NT2/D1 (cell line): ENCODE results near the gene FAAH.
"Not testable (repeated sequence)": the region's sequence is repeated elsewhere in the genome, so short reads cannot be mapped to it uniquely, and the experiment has no call there.

ENCODE experiments used
- DNase-seq: peaks from one replicate; pipeline ENCODE4 v3.0.0-alpha.2; 2011; ENCODE audit warnings: low read depth, low spot score
- H3K27me3 ChIP-seq: 2 replicates; pipeline ENCODE4 v1.6.0; 2011; ENCODE audit warnings: mild to moderate bottlenecking; ENCODE audit not compliant: insufficient read length, insufficient read depth
- H3K36me3 ChIP-seq: 2 replicates; pipeline ENCODE4 v1.6.1; 2011; ENCODE audit warnings: mild to moderate bottlenecking, low read length, mixed read lengths; ENCODE audit not compliant: insufficient read depth, insufficient read length
- H3K4me1 ChIP-seq: 2 replicates; pipeline ENCODE4 v1.5.1; 2011; ENCODE audit not compliant: insufficient read depth, insufficient read length
- H3K4me3 ChIP-seq: 2 replicates; pipeline ENCODE4 v1.5.1; 2011; ENCODE audit warnings: low read depth; ENCODE audit not compliant: insufficient read length
- H3K9ac ChIP-seq: 2 replicates; pipeline ENCODE4 v1.6.0; 2011; ENCODE audit warnings: low read depth; ENCODE audit not compliant: insufficient read length
- H3K9me3 ChIP-seq: 2 replicates; pipeline ENCODE4 v1.5.1; 2011; ENCODE audit warnings: mild to moderate bottlenecking, low read length; ENCODE audit not compliant: insufficient read depth
- SUZ12 ChIP-seq: IDR thresholded peaks from 2 replicates; pipeline ENCODE4 v1.6.1; 2011; ENCODE audit not compliant: insufficient read length, insufficient read depth; ENCODE audit errors: extremely low read depth
- YY1 ChIP-seq: IDR thresholded peaks from 2 replicates; pipeline ENCODE4 v1.6.1; 2011; ENCODE audit not compliant: insufficient read length, insufficient read depth
- ZNF274 ChIP-seq: IDR thresholded peaks from 2 replicates; pipeline ENCODE4 v1.6.1; 2011; ENCODE audit warnings: mild to moderate bottlenecking, low read depth, low read length

FAAH gene

DNA sequence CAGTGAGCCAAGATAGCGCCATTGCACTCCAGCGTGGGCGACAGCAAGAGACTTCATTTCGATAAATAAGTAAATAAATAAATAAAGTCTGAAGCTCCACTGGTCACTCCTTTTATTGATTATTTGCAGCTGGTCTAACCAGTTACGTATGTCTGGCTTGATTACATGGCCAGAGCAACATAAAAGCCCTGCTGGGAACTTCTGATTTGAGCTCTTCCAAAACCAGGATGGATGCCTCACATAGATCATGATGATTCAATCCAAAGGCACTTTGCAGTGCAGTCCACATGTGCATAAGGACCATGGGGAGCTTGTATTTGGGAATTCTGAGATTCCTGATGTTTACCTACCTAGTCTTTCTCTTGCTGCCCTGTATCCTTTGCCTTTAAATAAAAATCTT lies 29.5 kb upstream of the FAAH start:
- no peak for DNase-seq
- peaks cover 71% of the 10 kb centered on the region for H3K36me3 ChIP-seq

DNA sequence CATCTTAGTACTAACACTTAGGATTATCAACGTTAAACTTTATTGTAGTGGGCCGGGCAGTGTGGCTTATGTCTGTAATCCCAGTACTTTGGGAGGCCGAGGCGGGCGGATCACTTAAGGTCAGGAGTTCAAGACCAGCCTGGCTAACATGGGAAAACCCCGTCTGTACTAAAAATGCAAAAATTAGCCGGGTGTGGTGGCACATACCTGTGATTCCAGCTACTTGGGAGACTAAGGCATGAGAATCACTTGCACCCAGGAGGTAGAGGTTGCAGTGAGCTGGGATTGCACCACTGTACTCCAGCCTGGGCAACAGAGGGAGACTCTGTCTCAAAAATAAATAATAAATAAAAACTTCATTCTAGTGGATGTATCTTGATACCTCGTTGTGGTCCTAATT lies 28.3 kb upstream of the FAAH start:
- H3K9me3 ChIP-seq, H3K9ac ChIP-seq, DNase-seq, H3K4me3 ChIP-seq, H3K27me3 ChIP-seq, H3K4me1 ChIP-seq: not testable (repeated sequence)
- peaks cover 62% of the 10 kb centered on the region for H3K36me3 ChIP-seq

More for the DNA sequence above, 29.5 kb upstream of the FAAH start:
- Histone ChIP-seq H3K27me3 (no peaks in the 10 kb centered on the region), H3K4me1 (peaks cover 4% of the 10 kb centered on the region), H3K9ac (no peak overlapping the region), H3K4me3 (no peak overlapping the region), H3K9me3 (no peaks in the 10 kb centered on the region)
- TF ChIP-seq ZNF274 (no peak), SUZ12 (no peak), YY1 (no peak)

DNA sequence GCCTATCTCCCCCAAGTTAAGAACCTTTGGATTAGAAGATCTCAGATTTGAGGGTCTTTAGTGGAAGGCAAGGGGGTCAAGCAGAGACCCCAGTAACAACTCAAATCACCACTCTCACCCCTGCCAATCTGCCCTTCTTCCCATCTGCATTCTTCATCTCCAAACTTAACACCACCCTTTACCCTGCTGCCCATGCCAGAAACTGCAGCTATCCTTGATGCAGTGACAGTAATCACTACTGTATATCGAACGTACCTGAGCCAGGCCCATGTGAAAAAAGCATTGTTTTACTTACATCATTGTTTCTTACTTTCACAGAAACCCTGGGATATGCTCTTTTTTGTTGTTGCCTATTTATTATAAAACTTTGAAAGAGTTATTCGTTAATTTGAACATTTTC lies 27.0 kb upstream of the FAAH start:
- Histone ChIP-seq H3K9me3 (no peaks in the 10 kb centered on the region), H3K27me3 (no peaks in the 10 kb centered on the region), H3K36me3 (peaks cover 49% of the 10 kb centered on the region), H3K4me1 (peaks cover 4% of the 10 kb centered on the region), H3K9ac (no peak overlapping the region), H3K4me3 (no peak overlapping the region)
- TF ChIP-seq YY1 (no peak), ZNF274 (no peak), SUZ12 (no peak)
- no peak for DNase-seq

DNA sequence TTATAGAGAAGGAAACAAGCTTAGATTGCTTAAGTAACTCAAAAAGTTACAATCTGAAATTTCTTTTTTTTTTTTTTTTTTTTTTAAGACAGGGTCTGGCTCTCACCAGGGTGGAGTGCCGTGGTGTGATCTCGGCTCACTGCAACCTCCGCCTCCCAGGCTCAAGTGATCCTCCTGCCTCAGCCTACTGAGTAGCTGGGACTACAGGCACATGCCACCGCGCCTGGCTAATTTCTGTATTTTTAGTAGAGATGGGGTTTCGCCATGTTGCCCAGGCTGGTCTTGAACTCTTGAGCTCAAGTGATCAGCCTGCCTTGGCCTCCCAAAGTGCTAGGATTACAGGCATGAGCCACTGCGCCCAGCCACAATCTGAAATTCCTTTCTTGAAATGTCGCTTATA lies 26.4 kb upstream of the FAAH start:
- DNase-seq, H3K4me3 ChIP-seq, H3K9ac ChIP-seq, H3K4me1 ChIP-seq, H3K27me3 ChIP-seq, H3K9me3 ChIP-seq: not testable (repeated sequence)
- peaks cover 43% of the 10 kb centered on the region for H3K36me3 ChIP-seq

DNA sequence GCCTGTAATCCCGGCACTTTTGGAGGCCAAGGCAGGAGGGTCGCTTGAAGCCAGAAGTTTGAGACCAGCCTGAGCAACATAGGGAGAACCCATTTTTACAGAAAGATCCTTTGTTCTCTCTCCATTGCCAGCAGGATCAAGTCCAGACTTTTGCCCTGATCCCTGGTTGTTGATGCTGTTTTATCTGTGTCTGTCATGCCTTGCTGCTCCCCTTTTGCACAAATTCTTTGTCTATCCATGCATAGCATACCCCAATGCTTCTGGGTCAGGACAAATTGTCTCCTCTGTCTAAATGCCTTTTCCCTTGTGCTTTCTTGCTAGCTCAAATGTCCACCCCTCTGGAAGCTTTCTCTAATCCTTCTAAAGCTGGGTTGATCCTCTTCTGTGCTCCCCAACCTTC lies 25.3 kb upstream of the FAAH start:
- TF ChIP-seq SUZ12 (no peak), YY1 (no peak), ZNF274 (no peak)
- H3K36me3 ChIP-seq: peaks cover 32% of the 10 kb centered on the region

DNA sequence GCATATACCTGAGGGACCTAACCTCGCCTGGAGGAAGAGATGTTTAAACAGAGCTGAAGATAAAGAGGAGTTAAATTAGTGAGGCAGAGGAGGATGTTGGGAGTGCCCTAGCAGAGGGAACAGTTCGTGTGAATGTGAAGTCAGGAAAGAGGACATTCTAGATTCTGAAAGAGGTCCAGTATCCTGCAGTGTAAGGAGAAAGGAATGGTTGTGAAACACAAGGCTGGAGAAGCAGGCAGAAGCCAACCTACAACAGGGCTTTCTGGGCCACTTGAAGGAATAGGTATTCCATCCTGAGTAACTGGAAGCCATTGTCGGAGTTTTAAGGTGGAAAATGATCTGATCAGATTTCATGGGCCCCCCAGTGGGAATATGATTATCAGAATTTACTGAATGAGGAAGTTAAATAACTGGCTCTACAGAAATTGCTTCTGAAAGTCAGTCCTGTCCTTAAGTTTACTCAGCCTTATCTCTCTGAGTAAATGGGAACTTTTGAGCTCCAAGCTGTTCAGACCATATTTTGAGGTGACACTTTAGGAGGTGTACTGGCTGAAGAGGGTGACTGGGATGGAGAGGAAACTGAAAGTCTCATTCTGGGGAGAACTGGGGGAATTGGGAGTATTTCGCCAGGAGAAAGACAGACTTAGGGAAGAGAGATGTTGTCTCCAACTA lies 24.4 kb upstream of the FAAH start:
- Histone ChIP-seq H3K9ac (no peak overlapping the region), H3K9me3 (no peaks in the 10 kb centered on the region), H3K36me3 (peaks cover 23% of the 10 kb centered on the region), H3K27me3 (no peaks in the 10 kb centered on the region), H3K4me1 (no peaks in the 10 kb centered on the region), H3K4me3 (no peak overlapping the region)
- TF ChIP-seq ZNF274: no peak
- no peak for DNase-seq

More for the DNA sequence above, 25.3 kb upstream of the FAAH start:
- Histone ChIP-seq H3K4me3 (no peak overlapping the region), H3K9ac (no peak overlapping the region), H3K4me1 (no peaks in the 10 kb centered on the region), H3K27me3 (no peaks in the 10 kb centered on the region), H3K9me3 (no peaks in the 10 kb centered on the region)
- no peak for DNase-seq

DNA sequence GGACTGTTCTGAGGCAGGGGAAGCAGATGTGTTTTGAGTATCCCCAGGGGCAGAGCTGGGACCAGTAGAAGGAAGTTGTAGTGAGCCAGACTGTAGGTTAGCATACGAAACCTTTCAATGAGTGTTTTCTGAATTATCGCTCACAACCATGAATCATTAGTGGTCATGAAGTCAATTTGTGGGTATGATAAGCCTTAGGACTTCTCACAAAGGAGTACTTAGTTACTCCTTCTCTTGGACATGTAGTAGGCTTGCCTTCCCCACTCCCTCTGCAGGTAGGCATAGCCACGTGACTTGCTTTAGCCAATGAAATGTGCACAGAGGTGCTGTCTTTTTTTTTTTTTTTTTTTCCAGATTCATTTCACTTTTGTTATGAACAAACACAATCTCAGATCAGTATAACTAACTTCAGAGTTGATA lies 23.9 kb upstream of the FAAH start:
- DNase-seq: no peak
- Histone ChIP-seq H3K4me3 (no peak overlapping the region), H3K9ac (no peak overlapping the region), H3K9me3 (no peaks in the 10 kb centered on the region), H3K36me3 (peaks cover 18% of the 10 kb centered on the region), H3K4me1 (no peaks in the 10 kb centered on the region), H3K27me3 (no peaks in the 10 kb centered on the region)
- TF ChIP-seq ZNF274 (no peak), SUZ12 (no peak), YY1 (no peak)

DNA sequence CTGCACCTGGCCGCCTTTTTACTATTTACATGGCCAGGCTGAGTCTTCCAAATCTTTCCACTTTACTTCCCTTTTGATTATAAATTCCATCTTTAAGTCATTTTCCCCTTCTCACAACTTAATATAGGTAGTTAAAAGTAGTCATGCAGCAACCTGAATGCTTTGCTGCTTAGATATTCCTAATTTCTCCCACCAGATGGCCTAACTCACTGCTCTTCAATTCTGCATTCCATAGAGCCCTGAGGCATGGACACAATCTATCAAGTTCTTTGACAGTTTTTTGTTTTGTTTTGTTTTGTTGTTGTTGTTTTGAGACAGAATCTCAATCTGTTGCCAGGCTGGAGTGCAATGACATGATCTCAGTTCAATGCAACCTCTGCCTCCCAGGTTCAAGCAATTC lies 21.7 kb upstream of the FAAH start:
- no peaks in the 10 kb centered on the region for H3K4me1 ChIP-seq
- TF ChIP-seq YY1 (no peak), SUZ12 (no peak), ZNF274 (no peak)
- H3K9me3 ChIP-seq: no peaks in the 10 kb centered on the region
- DNase-seq: no peak
- H3K27me3 ChIP-seq: no peaks in the 10 kb centered on the region
- H3K9ac ChIP-seq: no peak overlapping the region
- no peak overlapping the region for H3K4me3 ChIP-seq
- H3K36me3 ChIP-seq: peaks cover 9% of the 10 kb centered on the region
